Measurements from ENCODE around the gene IRF6. TPM values are rescaled to one million over a fixed set of nuclear protein-coding genes. Genes with fewer than 3 reads are reported as not detected.

The IRF6 gene
- polyA plus RNA-seq, 1 of the 3 experiments (the other 2 are of a cell fraction), result 0.94 TPM

- Histone ChIP-seq H3K27ac (ENCODE audit: low read depth in 2 of 2, low read length in 1 of 2) (no peak overlapping the region), H3K9ac (no peak overlapping the region), H3K27me3 (ENCODE audit: insufficient read depth) (no peaks in the 10 kb centered on the region), H2AFZ (ENCODE audit: low read depth) (no peak overlapping the region; the same call in 1 of the 2 replicates), H3F3A (replicated peaks; ENCODE audit: insufficient read depth) (peaks cover 5% of the 10 kb centered on the region), H3K4me3 (ENCODE audit: low read depth in 2 of 2, low read length in 1 of 2) (no peak overlapping the region), H4K20me1 (ENCODE audit: insufficient read depth) (no peaks in the 10 kb centered on the region), H3K4me2 (no peak overlapping the region), H3K4me1 (ENCODE audit: control insufficient read depth in 1 of 2, insufficient read depth in 2 of 2, low read depth in 1 of 2, low read length in 1 of 2) (peaks cover 8 to 9% of the 10 kb centered on the region in 2 experiments; a peak in 2 of 4 replicates), H3K79me2 (ENCODE audit: insufficient read depth) (no peaks in the 10 kb centered on the region), H3K9me2 (no peaks in the 10 kb centered on the region), H3K36me3 (replicated peaks in 1 of 2; ENCODE audit: control insufficient read depth in 1 of 2, insufficient read depth in 2 of 2, low read length in 1 of 2) (no peaks in the 10 kb centered on the region), H3K9me3 (no peaks in the 10 kb centered on the region)
- POLR2A ChIA-PET, result no interaction called here
- no peak for TF ChIP-seq ZBTB33 (IDR thresholded peaks at IDR 0.05; ENCODE audit: borderline replicate concordance, low read depth)
- TF ChIP-seq SIN3A (IDR thresholded peaks at IDR 0.05; ENCODE audit: borderline replicate concordance, low read depth, low read length), result no peak
- no peak for TF ChIP-seq USF2 (IDR thresholded peaks at IDR 0.05; ENCODE audit: borderline replicate concordance, low read depth, low read length)
- TF ChIP-seq MAX (IDR thresholded peaks at IDR 0.05; ENCODE audit: low read depth), result no peak
- TF ChIP-seq NFIC (IDR thresholded peaks at IDR 0.05; ENCODE audit: borderline replicate concordance), result no peak
- TF ChIP-seq FOXM1 (IDR thresholded peaks at IDR 0.05; ENCODE audit: low read depth), result no peak
- TF ChIP-seq IRF3 (IDR thresholded peaks at IDR 0.05; ENCODE audit: low read depth, low read length), result no peak
- no peak for TF ChIP-seq MXI1 (IDR thresholded peaks at IDR 0.05; ENCODE audit: low read depth, low read length)
- TF ChIP-seq YY1 (IDR thresholded peaks at IDR 0.05; ENCODE audit: low read depth), result no peak
- no peak for TF ChIP-seq TCF12 (IDR thresholded peaks at IDR 0.05)
- WGBS (ENCODE audit: low lambda C conversion rate), result 80% methylated on average over 5 of the region's 5 CpGs
- no peak for DNase-seq
- CTCF ChIA-PET, result no interaction called here
These were observed 54.2 kb downstream of the IRF6 start for GRCh38 chr1:209751627-209752231.

GRCh38 chr1:209749670-209750323 lies 56.1 kb downstream of the IRF6 start:
- Histone ChIP-seq H3K9me2 (no peaks in the 10 kb centered on the region), H3K4me1 (ENCODE audit: control insufficient read depth in 1 of 2, insufficient read depth in 2 of 2, low read depth in 1 of 2, low read length in 1 of 2) (peaks cover 9 to 16% of the 10 kb centered on the region in 2 experiments; a peak in 3 of 4 replicates), H4K20me1 (ENCODE audit: insufficient read depth) (no peaks in the 10 kb centered on the region), H3K27me3 (ENCODE audit: insufficient read depth) (no peaks in the 10 kb centered on the region), H3K9me3 (no peaks in the 10 kb centered on the region), H3F3A (replicated peaks; ENCODE audit: insufficient read depth) (peaks cover 5% of the 10 kb centered on the region), H3K4me3 (ENCODE audit: low read depth in 2 of 2, low read length in 1 of 2) (no peak overlapping the region), H2AFZ (ENCODE audit: low read depth) (peak overlapping the region; percentile 9; the same call in 1 of the 2 replicates), H3K36me3 (replicated peaks in 1 of 2; ENCODE audit: control insufficient read depth in 1 of 2, insufficient read depth in 2 of 2, low read length in 1 of 2) (no peaks in the 10 kb centered on the region), H3K27ac (ENCODE audit: low read depth in 2 of 2, low read length in 1 of 2) (no peak overlapping the region), H3K9ac (no peak overlapping the region), H3K79me2 (ENCODE audit: insufficient read depth) (no peaks in the 10 kb centered on the region), H3K4me2 (no peak overlapping the region)
- 60% methylated on average over 6 of the region's 6 CpGs for WGBS (ENCODE audit: low lambda C conversion rate)
- peak; percentile 59 for DNase-seq
- POLR2A ChIA-PET, result no interaction called here
- TF ChIP-seq CHD2 (IDR thresholded peaks at IDR 0.05; ENCODE audit: low read length, partially characterized antibody) (peak; percentile 15), GATA2 (CRISPR knock-in tag; IDR thresholded peaks at IDR 0.05) (peak; percentile 44), RCOR1 (IDR thresholded peaks at IDR 0.05; ENCODE audit: low read length) (no peak), SMC3 (IDR thresholded peaks at IDR 0.05; ENCODE audit: low read depth, low read length) (no peak)
- CTCF ChIA-PET, result interaction anchor here (1.2 kb wide), 1 partner anchor 111 kb away, joined by 3 read pairs; no protein-coding TSS in a partner anchor
